ENCODE results near the gene GDPD1.
"Not testable (repeated sequence)": the region's sequence is repeated elsewhere in the genome, so short reads cannot be mapped to it uniquely, and the experiment has no call there.

Gene GDPD1

GRCh38 chr17:59219370-59219769, 941 bp upstream of the GDPD1 start:
- no peak for DNase-seq (ENCODE audit: low read depth)
- no peak overlapping the region for H3K4me3 ChIP-seq (ENCODE audit: low read depth, low read length)
- TF ChIP-seq CTCF (conservative IDR thresholded peaks at IDR 0.05; ENCODE audit: low read depth, low read length): no peak

- TF ChIP-seq CTCF (conservative IDR thresholded peaks at IDR 0.05; ENCODE audit: low read depth, low read length): no peak
- H3K4me3 ChIP-seq (ENCODE audit: low read depth, low read length): peak overlapping the region; percentile 81
- DNase-seq (ENCODE audit: low read depth): no peak
Measured at GRCh38 chr17:59219992-59220327, 351 bp upstream of the GDPD1 start.

- TF ChIP-seq CTCF (conservative IDR thresholded peaks at IDR 0.05; ENCODE audit: low read depth, low read length): no peak
- DNase-seq (ENCODE audit: low read depth): peak; percentile 3
- H3K4me3 ChIP-seq (ENCODE audit: low read depth, low read length): peak overlapping the region; percentile 81
Measured at GRCh38 chr17:59221159-59221847, 992 bp downstream of the GDPD1 start.

- no peak for TF ChIP-seq CTCF (conservative IDR thresholded peaks at IDR 0.05; ENCODE audit: low read depth, low read length)
- no peak for DNase-seq (ENCODE audit: low read depth)
- no peak overlapping the region for H3K4me3 ChIP-seq (ENCODE audit: low read depth, low read length)
Measured at GRCh38 chr17:59223813-59224212, 3.5 kb downstream of the GDPD1 start.

- not testable (repeated sequence) for DNase-seq (ENCODE audit: low read depth); H3K4me3 ChIP-seq (ENCODE audit: low read depth, low read length)
Measured at GRCh38 chr17:59228588-59228987, 8.3 kb downstream of the GDPD1 start.

- H3K4me3 ChIP-seq (ENCODE audit: low read depth, low read length): no peak overlapping the region
- TF ChIP-seq CTCF (conservative IDR thresholded peaks at IDR 0.05; ENCODE audit: low read depth, low read length): no peak
- DNase-seq (ENCODE audit: low read depth): no peak
Measured at GRCh38 chr17:59230764-59231163, 10.5 kb downstream of the GDPD1 start.

GRCh38 chr17:59234631-59235030, 14.3 kb downstream of the GDPD1 start:
- no peak for TF ChIP-seq CTCF (conservative IDR thresholded peaks at IDR 0.05; ENCODE audit: low read depth, low read length)
- H3K4me3 ChIP-seq (ENCODE audit: low read depth, low read length): no peak overlapping the region

More at GRCh38 chr17:59234631-59235030, 14.3 kb downstream of the GDPD1 start:
- no peak for DNase-seq (ENCODE audit: low read depth)

All from choroid plexus epithelial cell (primary cell).